Tibial nerve (tissue), 4 donors: ENCODE results near the gene IQCC.

ENCODE experiments used
- EP300 ChIP-seq, 2 donors: sonication (generic); formaldehyde crosslinking; IDR thresholded peaks; one replicate each; pipeline ENCODE4 v1.6.1; 2017; ENCODE audit warnings: antibody characterized with exemption in 2 of 2, mild to moderate bottlenecking in 1 of 2
- POLR2A ChIP-seq, 2 donors: fragments of 450-650 bp; IDR thresholded peaks; one replicate each; pipeline ENCODE4 v1.6.1; 2017; ENCODE audit warnings: antibody characterized with exemption in 2 of 2, mild to moderate bottlenecking in 2 of 2, moderate library complexity in 2 of 2
- TF ChIP-seq, protein P1 (sequence below), 5 experiments: fragments of 200-600 bp in 3 of 5; fragments of 450-650 bp in 2 of 5; sonication (generic) in 3 of 5; IDR thresholded peaks; one replicate each; pipeline ENCODE4 v1.5.1; 2016 to 2019; ENCODE audit warnings: antibody characterized with exemption in 5 of 5, mild to moderate bottlenecking in 3 of 5, moderate library complexity in 2 of 5

DNA sequence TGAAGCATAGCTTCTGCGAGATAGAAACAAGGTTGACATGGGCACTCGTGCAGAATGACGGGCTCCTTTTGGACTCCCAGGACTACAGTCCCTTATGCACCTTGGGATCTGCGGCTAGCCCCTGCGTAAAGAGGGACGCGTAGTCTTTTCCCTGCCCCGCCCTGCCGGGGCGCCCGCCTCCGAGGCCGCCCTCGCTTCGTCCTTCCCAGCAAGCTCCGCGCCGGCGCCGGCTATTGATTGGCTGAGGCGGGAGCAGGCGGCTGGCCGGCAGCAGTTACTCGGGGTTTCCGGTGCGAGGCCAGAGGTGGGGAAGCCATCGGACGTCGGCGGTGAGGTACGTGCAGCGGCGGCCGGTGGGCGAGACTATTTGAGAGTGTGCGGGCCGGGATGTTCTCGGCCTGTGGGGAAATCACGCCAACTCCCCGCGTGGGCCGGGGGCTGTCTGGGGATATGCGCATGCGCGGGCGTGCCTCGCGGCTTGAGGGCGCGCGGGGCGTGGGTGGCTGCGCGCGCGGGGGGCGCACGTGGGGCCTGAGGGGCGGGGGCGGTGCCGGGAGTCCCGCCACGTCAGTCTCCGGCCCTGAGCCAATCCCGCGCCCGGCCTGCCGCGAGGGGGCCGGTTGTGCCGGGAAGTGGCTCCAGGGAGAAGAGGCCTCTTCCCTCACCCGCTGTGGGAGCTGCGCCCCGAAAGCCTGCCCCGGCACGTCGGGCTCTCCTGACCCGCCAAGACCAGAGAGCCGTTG lies 25.9 kb upstream of the IQCC start, which contains the start of gene TXLNA:
- TF ChIP-seq, protein P1, sequence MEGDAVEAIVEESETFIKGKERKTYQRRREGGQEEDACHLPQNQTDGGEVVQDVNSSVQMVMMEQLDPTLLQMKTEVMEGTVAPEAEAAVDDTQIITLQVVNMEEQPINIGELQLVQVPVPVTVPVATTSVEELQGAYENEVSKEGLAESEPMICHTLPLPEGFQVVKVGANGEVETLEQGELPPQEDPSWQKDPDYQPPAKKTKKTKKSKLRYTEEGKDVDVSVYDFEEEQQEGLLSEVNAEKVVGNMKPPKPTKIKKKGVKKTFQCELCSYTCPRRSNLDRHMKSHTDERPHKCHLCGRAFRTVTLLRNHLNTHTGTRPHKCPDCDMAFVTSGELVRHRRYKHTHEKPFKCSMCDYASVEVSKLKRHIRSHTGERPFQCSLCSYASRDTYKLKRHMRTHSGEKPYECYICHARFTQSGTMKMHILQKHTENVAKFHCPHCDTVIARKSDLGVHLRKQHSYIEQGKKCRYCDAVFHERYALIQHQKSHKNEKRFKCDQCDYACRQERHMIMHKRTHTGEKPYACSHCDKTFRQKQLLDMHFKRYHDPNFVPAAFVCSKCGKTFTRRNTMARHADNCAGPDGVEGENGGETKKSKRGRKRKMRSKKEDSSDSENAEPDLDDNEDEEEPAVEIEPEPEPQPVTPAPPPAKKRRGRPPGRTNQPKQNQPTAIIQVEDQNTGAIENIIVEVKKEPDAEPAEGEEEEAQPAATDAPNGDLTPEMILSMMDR (IDR thresholded peaks at IDR 0.05): peak in 2 of 5 experiments; percentile 45 to 46
- TF ChIP-seq EP300 (IDR thresholded peaks at IDR 0.05): peak; percentile 78 to 89
- TF ChIP-seq POLR2A (IDR thresholded peaks at IDR 0.05): peak; percentile 50 to 56
